ENCODE results near the gene RGL2. TPM values are rescaled to one million over a fixed set of nuclear protein-coding genes. Genes with fewer than 3 reads are reported as not detected.

RGL2 gene
- total and polyA plus RNA-seq, 2 of the 13 experiments (the other 11 are each of a cell fraction or from before 2014, with no cell fraction given): 22.9 to 47.4 TPM

- TF ChIP-seq JARID2 (CRISPR knock-in tag; IDR thresholded peaks at IDR 0.05; ENCODE audit: insufficient replicate concordance) (no peak), ARID3A (IDR thresholded peaks at IDR 0.05; ENCODE audit: low read depth, low read length) (no peak), SAFB2 (CRISPR knock-in tag; IDR thresholded peaks at IDR 0.05; ENCODE audit: borderline replicate concordance, low read depth) (no peak; the same call in 1 of the 2 replicates), ZFP91 (CRISPR knock-in tag; IDR thresholded peaks at IDR 0.05; ENCODE audit: borderline replicate concordance) (peak; percentile 74), KLF13 (CRISPR knock-in tag; IDR thresholded peaks at IDR 0.05) (no peak), DR1 (CRISPR knock-in tag; IDR thresholded peaks at IDR 0.05) (peak; percentile 86), U2AF1 (optimal IDR thresholded peaks at IDR 0.05; ENCODE audit: low read depth, low read length) (no peak), MAF1 (CRISPR knock-in tag; IDR thresholded peaks at IDR 0.05; ENCODE audit: borderline replicate concordance) (peak; percentile 59; the same call in 1 of the 2 replicates), ZBTB8A (CRISPR knock-in tag; IDR thresholded peaks at IDR 0.05; ENCODE audit: borderline replicate concordance, low read depth) (0 out of 2 replicates have a peak, but pooled peaks have one; percentile 85), ZNF567 (CRISPR knock-in tag; IDR thresholded peaks at IDR 0.05; ENCODE audit: borderline replicate concordance) (peak; percentile 3; the same call in 1 of the 2 replicates), ZBTB1 (CRISPR knock-in tag; IDR thresholded peaks at IDR 0.05; ENCODE audit: borderline replicate concordance) (no peak), ARID4A (CRISPR knock-in tag; IDR thresholded peaks at IDR 0.05; ENCODE audit: borderline replicate concordance) (peak; percentile 84), ZBTB49 (CRISPR knock-in tag; IDR thresholded peaks at IDR 0.05; ENCODE audit: borderline replicate concordance) (0 out of 2 replicates have a peak, but pooled peaks have one; percentile 37), KAT7 (CRISPR knock-in tag; IDR thresholded peaks at IDR 0.05; ENCODE audit: borderline replicate concordance) (peak; percentile 78), SMAD3 (CRISPR knock-in tag; IDR thresholded peaks at IDR 0.05) (peak; percentile 63; the same call in 1 of the 2 replicates), GTF3A (CRISPR knock-in tag; conservative IDR thresholded peaks at IDR 0.05) (no peak), ZNF251 (CRISPR knock-in tag; IDR thresholded peaks at IDR 0.05) (no peak), EEA1 (CRISPR knock-in tag; IDR thresholded peaks at IDR 0.05; ENCODE audit: borderline replicate concordance) (no peak)
These were observed 49.6 kb downstream of the RGL2 start (continued) for GRCh38 chr6:33248932-33249731.

All from HepG2 (cell line).